ENCODE measurements around the gene MPZL3.

DNA sequence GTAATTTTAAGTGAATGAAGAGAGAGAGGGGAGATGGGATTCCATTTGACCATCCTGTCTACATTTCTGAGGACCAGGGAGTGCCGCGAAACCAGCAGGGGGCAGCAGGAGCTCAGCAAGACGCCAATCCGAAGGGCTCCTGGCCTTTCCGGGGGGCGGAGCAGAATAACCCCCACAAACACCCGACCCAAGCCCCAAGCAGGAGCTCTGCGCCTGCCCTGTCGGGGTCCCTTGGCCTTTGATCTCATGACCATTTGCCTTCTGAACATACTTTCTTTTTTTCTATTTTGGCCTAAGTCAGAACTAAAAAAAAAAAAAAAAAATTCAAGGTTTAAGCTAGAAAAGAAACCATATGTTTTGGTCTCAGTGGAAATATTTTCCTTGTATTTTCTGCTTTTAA lies 53.8 kb downstream of the MPZL3 start:
- TF ChIP-seq, protein P1, sequence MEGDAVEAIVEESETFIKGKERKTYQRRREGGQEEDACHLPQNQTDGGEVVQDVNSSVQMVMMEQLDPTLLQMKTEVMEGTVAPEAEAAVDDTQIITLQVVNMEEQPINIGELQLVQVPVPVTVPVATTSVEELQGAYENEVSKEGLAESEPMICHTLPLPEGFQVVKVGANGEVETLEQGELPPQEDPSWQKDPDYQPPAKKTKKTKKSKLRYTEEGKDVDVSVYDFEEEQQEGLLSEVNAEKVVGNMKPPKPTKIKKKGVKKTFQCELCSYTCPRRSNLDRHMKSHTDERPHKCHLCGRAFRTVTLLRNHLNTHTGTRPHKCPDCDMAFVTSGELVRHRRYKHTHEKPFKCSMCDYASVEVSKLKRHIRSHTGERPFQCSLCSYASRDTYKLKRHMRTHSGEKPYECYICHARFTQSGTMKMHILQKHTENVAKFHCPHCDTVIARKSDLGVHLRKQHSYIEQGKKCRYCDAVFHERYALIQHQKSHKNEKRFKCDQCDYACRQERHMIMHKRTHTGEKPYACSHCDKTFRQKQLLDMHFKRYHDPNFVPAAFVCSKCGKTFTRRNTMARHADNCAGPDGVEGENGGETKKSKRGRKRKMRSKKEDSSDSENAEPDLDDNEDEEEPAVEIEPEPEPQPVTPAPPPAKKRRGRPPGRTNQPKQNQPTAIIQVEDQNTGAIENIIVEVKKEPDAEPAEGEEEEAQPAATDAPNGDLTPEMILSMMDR (conservative IDR thresholded peaks at IDR 0.05), result peak; percentile 98
- no peak for TF ChIP-seq EZH2 (IDR thresholded peaks at IDR 0.05; ENCODE audit: low read depth)

Data from PC-9 (cell line).